DOHH2 (cell line): ENCODE measurements around the gene RPS6KA2.

Experiments
- EZH2phosphoT487 ChIP-seq: fragments of 200-600 bp; sonication (generic); IDR thresholded peaks from 2 replicates; pipeline ENCODE4 v1.6.1; 2017; ENCODE audit warnings: borderline replicate concordance, mild to moderate bottlenecking, antibody characterized with exemption, low read length, moderate library complexity, mixed read lengths
- TF ChIP-seq, protein P1 (sequence below): fragments of 200-600 bp; sonication (generic); IDR thresholded peaks from one replicate; pipeline ENCODE4 v1.5.1; 2014; ENCODE audit warnings: antibody characterized with exemption, mild to moderate bottlenecking, low read depth, low read length; ENCODE audit not compliant: poor library complexity, severe bottlenecking

DNA sequence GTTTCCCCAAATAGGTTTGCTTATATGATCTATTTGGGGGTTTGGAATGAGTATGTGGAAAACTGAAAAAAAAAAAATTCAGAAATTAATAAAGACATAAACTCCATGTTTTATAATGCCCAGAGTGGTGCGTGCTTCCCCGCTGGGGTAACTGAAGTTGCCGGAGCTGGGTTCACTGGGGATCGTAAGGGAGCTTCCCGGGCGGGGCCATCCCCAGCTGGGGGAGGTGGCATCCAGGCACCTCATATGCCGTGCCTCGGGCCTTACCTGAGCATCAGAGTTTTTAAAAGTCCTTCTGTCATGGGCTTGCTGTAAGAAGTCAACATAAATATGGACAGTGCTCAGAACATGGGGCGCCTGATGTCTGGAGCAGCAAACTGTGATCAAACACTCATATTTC is 22.7 kb downstream of the RPS6KA2 start:
- TF ChIP-seq, protein P1, sequence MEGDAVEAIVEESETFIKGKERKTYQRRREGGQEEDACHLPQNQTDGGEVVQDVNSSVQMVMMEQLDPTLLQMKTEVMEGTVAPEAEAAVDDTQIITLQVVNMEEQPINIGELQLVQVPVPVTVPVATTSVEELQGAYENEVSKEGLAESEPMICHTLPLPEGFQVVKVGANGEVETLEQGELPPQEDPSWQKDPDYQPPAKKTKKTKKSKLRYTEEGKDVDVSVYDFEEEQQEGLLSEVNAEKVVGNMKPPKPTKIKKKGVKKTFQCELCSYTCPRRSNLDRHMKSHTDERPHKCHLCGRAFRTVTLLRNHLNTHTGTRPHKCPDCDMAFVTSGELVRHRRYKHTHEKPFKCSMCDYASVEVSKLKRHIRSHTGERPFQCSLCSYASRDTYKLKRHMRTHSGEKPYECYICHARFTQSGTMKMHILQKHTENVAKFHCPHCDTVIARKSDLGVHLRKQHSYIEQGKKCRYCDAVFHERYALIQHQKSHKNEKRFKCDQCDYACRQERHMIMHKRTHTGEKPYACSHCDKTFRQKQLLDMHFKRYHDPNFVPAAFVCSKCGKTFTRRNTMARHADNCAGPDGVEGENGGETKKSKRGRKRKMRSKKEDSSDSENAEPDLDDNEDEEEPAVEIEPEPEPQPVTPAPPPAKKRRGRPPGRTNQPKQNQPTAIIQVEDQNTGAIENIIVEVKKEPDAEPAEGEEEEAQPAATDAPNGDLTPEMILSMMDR = no peak
- no peak for TF ChIP-seq EZH2phosphoT487
